ENCODE measurements around the gene PPP3R1. TPM values are rescaled to one million over a fixed set of nuclear protein-coding genes. Genes with fewer than 3 reads are reported as not detected.
A peak's percentile ranks its signal among the peaks of the same experiment; 100 is the strongest.

The PPP3R1 gene
- total RNA-seq, 1 donor from 2014 or later, result 72.3 TPM

GRCh38 chr2:68284896-68285295 is 32.6 kb upstream of the PPP3R1 start:
- no peaks in the 10 kb centered on the region for H3K9me3 Mint-ChIP-seq (ENCODE audit: low read depth)
- H3K4me1 Mint-ChIP-seq (ENCODE audit: low read depth), result peaks cover 2% of the 10 kb centered on the region
- no peaks in the 10 kb centered on the region for H3K36me3 Mint-ChIP-seq (ENCODE audit: low read depth)
- DNase-seq (ENCODE audit: low spot score), result no peak
- no peak for TF ChIP-seq CTCF (IDR thresholded peaks at IDR 0.05)
- no peaks in the 10 kb centered on the region for H3K27me3 Mint-ChIP-seq (ENCODE audit: low read depth)
- H3K4me3 Mint-ChIP-seq (ENCODE audit: unreplicated experiment), result no peak overlapping the region
- no peak overlapping the region for H3K27ac Mint-ChIP-seq (ENCODE audit: unreplicated experiment)

GRCh38 chr2:68283419-68283812 is 31.1 kb upstream of the PPP3R1 start:
- no peak overlapping the region for H3K4me3 Mint-ChIP-seq (ENCODE audit: unreplicated experiment)
- peaks cover 2% of the 10 kb centered on the region for H3K4me1 Mint-ChIP-seq (ENCODE audit: low read depth)
- DNase-seq (ENCODE audit: low spot score), result no peak
- no peaks in the 10 kb centered on the region for H3K9me3 Mint-ChIP-seq (ENCODE audit: low read depth)
- no peak overlapping the region for H3K27ac Mint-ChIP-seq (ENCODE audit: unreplicated experiment)
- H3K27me3 Mint-ChIP-seq (ENCODE audit: low read depth), result no peaks in the 10 kb centered on the region
- no peak for TF ChIP-seq CTCF (IDR thresholded peaks at IDR 0.05)
- no peaks in the 10 kb centered on the region for H3K36me3 Mint-ChIP-seq (ENCODE audit: low read depth)

- peak; percentile 90 for TF ChIP-seq CTCF (IDR thresholded peaks at IDR 0.05)
- H3K9me3 Mint-ChIP-seq (ENCODE audit: low read depth), result no peaks in the 10 kb centered on the region
- no peaks in the 10 kb centered on the region for H3K27me3 Mint-ChIP-seq (ENCODE audit: low read depth)
- no peaks in the 10 kb centered on the region for H3K36me3 Mint-ChIP-seq (ENCODE audit: low read depth)
- no peak for DNase-seq (ENCODE audit: low spot score)
- H3K27ac Mint-ChIP-seq (ENCODE audit: unreplicated experiment), result no peak overlapping the region
- H3K4me3 Mint-ChIP-seq (ENCODE audit: unreplicated experiment), result no peak overlapping the region
- H3K4me1 Mint-ChIP-seq (ENCODE audit: low read depth), result peaks cover 2% of the 10 kb centered on the region
These were observed 30.6 kb upstream of the PPP3R1 start for GRCh38 chr2:68282811-68283418.

DNA sequence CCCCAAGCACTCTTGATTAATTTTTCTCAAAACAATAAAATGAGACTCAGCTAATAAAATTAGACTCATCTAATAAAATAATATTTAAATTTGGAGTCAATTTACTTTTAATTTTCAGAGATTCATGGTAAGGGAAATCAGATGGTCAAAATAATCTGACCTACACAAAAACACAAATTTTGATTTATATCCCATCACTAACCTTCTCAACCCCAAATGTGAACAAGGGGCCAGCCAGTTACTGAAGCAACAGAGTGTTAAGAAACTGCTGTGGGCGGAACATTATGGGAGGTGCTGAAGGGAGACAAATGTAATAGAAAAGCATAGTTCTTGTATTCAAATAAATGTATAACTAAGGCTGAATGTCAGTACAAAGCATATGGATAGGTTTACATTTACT is 28.5 kb upstream of the PPP3R1 start:
- H3K4me3 Mint-ChIP-seq (ENCODE audit: unreplicated experiment), result no peak overlapping the region
- no peak for TF ChIP-seq CTCF (IDR thresholded peaks at IDR 0.05)
- H3K4me1 Mint-ChIP-seq (ENCODE audit: low read depth), result peaks cover 2% of the 10 kb centered on the region
- H3K9me3 Mint-ChIP-seq (ENCODE audit: low read depth), result no peaks in the 10 kb centered on the region
- no peaks in the 10 kb centered on the region for H3K27me3 Mint-ChIP-seq (ENCODE audit: low read depth)
- no peak overlapping the region for H3K27ac Mint-ChIP-seq (ENCODE audit: unreplicated experiment)
- no peak for DNase-seq (ENCODE audit: low spot score)
- no peaks in the 10 kb centered on the region for H3K36me3 Mint-ChIP-seq (ENCODE audit: low read depth)

DNA sequence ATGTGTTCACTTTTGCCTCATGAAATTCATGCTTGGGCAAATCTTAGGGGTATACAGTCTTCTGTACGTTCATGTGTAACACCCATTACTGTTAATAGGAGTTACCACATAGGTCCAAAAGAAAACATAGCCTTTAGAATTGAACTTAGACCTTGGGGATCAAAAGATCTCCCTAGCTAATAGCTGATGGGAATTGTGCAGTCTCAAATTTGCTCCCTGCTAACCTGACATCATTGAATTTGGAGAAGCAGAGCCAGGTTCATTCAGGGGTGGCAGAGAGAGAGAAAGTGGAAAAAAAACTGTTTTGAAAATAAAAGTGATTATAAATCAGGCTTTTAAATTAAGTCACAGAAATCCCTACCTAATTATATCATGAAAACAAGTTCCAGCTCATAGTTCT is 28.0 kb upstream of the PPP3R1 start:
- TF ChIP-seq CTCF (IDR thresholded peaks at IDR 0.05), result no peak
- DNase-seq (ENCODE audit: low spot score), result no peak
- Mint-ChIP-seq H3K4me1 (ENCODE audit: low read depth) (peaks cover 2% of the 10 kb centered on the region), H3K27ac (ENCODE audit: unreplicated experiment) (no peak overlapping the region), H3K27me3 (ENCODE audit: low read depth) (no peaks in the 10 kb centered on the region), H3K36me3 (ENCODE audit: low read depth) (no peaks in the 10 kb centered on the region), H3K9me3 (ENCODE audit: low read depth) (no peaks in the 10 kb centered on the region), H3K4me3 (ENCODE audit: unreplicated experiment) (no peak overlapping the region)

Measured in chondrocyte (in vitro differentiated cells).